Heart left ventricle (tissue), 16 donors: Measurements from ENCODE around the gene LYRM1. TPM values are rescaled to one million over a fixed set of nuclear protein-coding genes. Genes with fewer than 3 reads are reported as not detected.

Source experiments
- ATAC-seq, 4 donors: fragments of 200-7000 bp; cut with Tn5 transposase; one replicate each; pipeline ENCODE4 v1.9.1; 2020 to 2022; ENCODE audit warnings: moderate library complexity in 4 of 4, mild to moderate bottlenecking in 3 of 4, moderate number of reproducible peaks in 1 of 4
- DNase-seq, 5 donors: peaks; one replicate each; pipeline ENCODE4 v3.0.0-alpha.2; 2020
- H3K27ac ChIP-seq, 12 donors: fragments of 200-600 bp; sonication (generic) in 4 of 12; one replicate each; pipeline versions ENCODE4 v1.5.0 to v1.8.0; 2016 to 2022; ENCODE audit warnings: mild to moderate bottlenecking in 2 of 12
- H3K27me3 ChIP-seq, 9 donors: fragments of 200-600 bp; sonication (generic) in 2 of 9; one replicate each; pipeline versions ENCODE4 v1.5.1 to v1.8.0; 2016 to 2022; ENCODE audit warnings: mild to moderate bottlenecking in 3 of 9
- H3K36me3 ChIP-seq, 9 donors: fragments of 200-600 bp; sonication (generic) in 2 of 9; one replicate each; pipeline versions ENCODE4 v1.5.0 to v1.8.0; 2018 to 2022; ENCODE audit warnings: mild to moderate bottlenecking in 2 of 9
- H3K4me1 ChIP-seq, 12 donors: fragments of 200-600 bp; sonication (generic) in 4 of 12; one replicate each; pipeline versions ENCODE4 v1.5.0 to v1.8.0; 2016 to 2022; ENCODE audit warnings: mild to moderate bottlenecking in 3 of 12
- H3K4me3 ChIP-seq, 12 donors: fragments of 200-600 bp; sonication (generic) in 4 of 12; one replicate each; pipeline versions ENCODE4 v1.5.0 to v1.8.0; 2017 to 2022; ENCODE audit warnings: mild to moderate bottlenecking in 9 of 12, moderate library complexity in 4 of 12
- H3K9me3 ChIP-seq, 12 donors: fragments of 200-600 bp; sonication (generic) in 4 of 12; one replicate each; pipeline versions ENCODE4 v1.5.0 to v1.8.0; 2016 to 2022; ENCODE audit warnings: mild to moderate bottlenecking in 1 of 12
- POLR2A ChIP-seq, 2 donors: fragments of 450-650 bp; IDR thresholded peaks; one replicate each; pipeline ENCODE4 v1.6.1; 2017; ENCODE audit warnings: antibody characterized with exemption in 2 of 2, mild to moderate bottlenecking in 2 of 2, moderate library complexity in 2 of 2
- WGBS, 4 donors: extraction: QIAGEN DNeasy Blood & Tissue Kit in 2 of 4; methylation state at CpG; one replicate each; pipeline versions ENCODE4 v1.1.5 to v1.1.7; 2013 to 2018; 5-methylcytosine and 5-hydroxymethylcytosine counted together
- intact Hi-C, 10 donors: fragments of 100-400 bp; cut with DNase I; formaldehyde crosslinking; loops; one replicate each; pipeline versions ENCODE4 v1.11.1 to v1.14.2; 2022
- polyA plus RNA-seq, 2 donors: library from polyadenylated mRNA; stranded (reverse); fragments of 200-250 nt; gene quantifications; one replicate each; pipeline ENCODE4 v1.2.3, GENCODE V29; 2013
- total RNA-seq, 9 donors: library from RNA; depleted of rRNA in 2 of 9; stranded (reverse); fragments of >200 nt in 2 of 9; fragmentation: NEBNext Ultra II Directional in 3 of 9; extraction: Animal tissue kit (Norgen Biotek cat#: 25700) in 3 of 9; gene quantifications; one replicate each; pipeline versions ENCODE4 v1.1.0 to v1.2.4, GENCODE V29; 2016 to 2023
- TF ChIP-seq, protein P1 (sequence below), 12 donors: fragments of 200-600 bp; sonication (generic) in 4 of 12; IDR thresholded peaks; one replicate each; pipeline versions ENCODE4 v1.5.0 to v1.8.0; 2018 to 2022; ENCODE audit warnings: antibody characterized with exemption in 12 of 12, mild to moderate bottlenecking in 5 of 12
- donor health status: ischemic (EF 13 %, LVEDD 7.1; RV severe dilation, severe dysfunction).
- donor health status: healthy with polysubstance abuse.
- donor health status: DM: no; HTN: yes; CAD: no.
- donor health status: DM: no; HTN: no; CAD: no.
- donor health status: ischemic (EF 25% LVEDD 6.9; RV normal size, moderate dysfunction).
- donor health status: ischemic (EF 25% LVEDD 5.7; RV mildly dilated, moderate dysfunction).
- donor health status: healthy.
- donor health status: DM: yes; HTN: yes; CAD: no.
- donor health status: ischemic (EF 35%, LVEDD 5.7; RV mildly dilated, moderate dysfunction).
- donor health status: nonischemic (EF 11% LVEDD 7.7; RV severe dilation, severe dysfunction).
- donor health status: DM: yes; HTN: yes; CAD: no.
- donor health status: PGD.
- donor health status: ischemic (EF 29% LVEDD 5.4; RV normal size, mild dysfunction).
- donor health status: nonischemic (EF 23%, LVEDD 6.1; RV moderate dilation, normal function).

Gene LYRM1
- total and polyA plus RNA-seq, 11 donors, result 40.2 to 124 (median 55.9) TPM

DNA sequence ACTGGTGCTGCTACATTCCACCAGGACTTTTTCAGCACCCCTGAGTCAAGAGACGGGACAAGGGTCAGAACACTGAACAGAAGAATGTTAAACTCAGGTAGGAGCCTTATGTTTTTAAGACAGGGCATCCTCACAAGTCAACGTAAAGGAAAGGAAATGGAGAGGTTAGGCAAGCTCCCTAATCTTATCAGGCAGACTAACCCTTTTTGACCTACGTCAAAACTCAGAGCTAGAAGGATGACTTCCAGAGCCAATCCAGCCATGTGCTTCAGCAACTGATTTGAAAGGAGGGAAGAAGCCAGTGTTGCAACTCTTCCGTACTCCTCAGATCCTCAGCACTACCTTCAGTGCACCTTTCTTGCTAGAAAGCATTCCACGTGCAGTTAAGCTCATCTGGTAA lies 47.4 kb upstream of the LYRM1 start:
- intact Hi-C loops, result loop anchor here in 5 of 10 donors (5.0 to 10.0 kb wide), 6 partner anchors 46 to 442 kb away; partner anchors contain the start of genes DCUN1D3 (in 3 of the 5), LYRM1 (in 3 of the 5), ERI2 (in 1 of the 5) and LDAF1 (in 1 of the 5)
- Histone ChIP-seq H3K9me3 (no peaks in the 10 kb centered on the region), H3K27ac (peak overlapping the region in 11 of 12 donors; percentile 11 to 88 (median 74)), H3K4me1 (peaks cover 9 to 64% (median 52%) of the 10 kb centered on the region in 12 donors), H3K36me3 (peaks cover 0 to 29% (median 0%) of the 10 kb centered on the region in 9 donors), H3K27me3 (no peaks in the 10 kb centered on the region), H3K4me3 (no peak overlapping the region)
- ATAC-seq (peak in 2 of 4 donors; percentile 31 to 39), DNase-seq (no peak)
- no peak for TF ChIP-seq POLR2A (IDR thresholded peaks at IDR 0.05)
- TF ChIP-seq, protein P1, sequence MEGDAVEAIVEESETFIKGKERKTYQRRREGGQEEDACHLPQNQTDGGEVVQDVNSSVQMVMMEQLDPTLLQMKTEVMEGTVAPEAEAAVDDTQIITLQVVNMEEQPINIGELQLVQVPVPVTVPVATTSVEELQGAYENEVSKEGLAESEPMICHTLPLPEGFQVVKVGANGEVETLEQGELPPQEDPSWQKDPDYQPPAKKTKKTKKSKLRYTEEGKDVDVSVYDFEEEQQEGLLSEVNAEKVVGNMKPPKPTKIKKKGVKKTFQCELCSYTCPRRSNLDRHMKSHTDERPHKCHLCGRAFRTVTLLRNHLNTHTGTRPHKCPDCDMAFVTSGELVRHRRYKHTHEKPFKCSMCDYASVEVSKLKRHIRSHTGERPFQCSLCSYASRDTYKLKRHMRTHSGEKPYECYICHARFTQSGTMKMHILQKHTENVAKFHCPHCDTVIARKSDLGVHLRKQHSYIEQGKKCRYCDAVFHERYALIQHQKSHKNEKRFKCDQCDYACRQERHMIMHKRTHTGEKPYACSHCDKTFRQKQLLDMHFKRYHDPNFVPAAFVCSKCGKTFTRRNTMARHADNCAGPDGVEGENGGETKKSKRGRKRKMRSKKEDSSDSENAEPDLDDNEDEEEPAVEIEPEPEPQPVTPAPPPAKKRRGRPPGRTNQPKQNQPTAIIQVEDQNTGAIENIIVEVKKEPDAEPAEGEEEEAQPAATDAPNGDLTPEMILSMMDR (IDR thresholded peaks at IDR 0.05), result no peak
- WGBS, 4 donors, result 40 to 57% (median 50%) methylated on average over 5 of the region's 5 CpGs

DNA sequence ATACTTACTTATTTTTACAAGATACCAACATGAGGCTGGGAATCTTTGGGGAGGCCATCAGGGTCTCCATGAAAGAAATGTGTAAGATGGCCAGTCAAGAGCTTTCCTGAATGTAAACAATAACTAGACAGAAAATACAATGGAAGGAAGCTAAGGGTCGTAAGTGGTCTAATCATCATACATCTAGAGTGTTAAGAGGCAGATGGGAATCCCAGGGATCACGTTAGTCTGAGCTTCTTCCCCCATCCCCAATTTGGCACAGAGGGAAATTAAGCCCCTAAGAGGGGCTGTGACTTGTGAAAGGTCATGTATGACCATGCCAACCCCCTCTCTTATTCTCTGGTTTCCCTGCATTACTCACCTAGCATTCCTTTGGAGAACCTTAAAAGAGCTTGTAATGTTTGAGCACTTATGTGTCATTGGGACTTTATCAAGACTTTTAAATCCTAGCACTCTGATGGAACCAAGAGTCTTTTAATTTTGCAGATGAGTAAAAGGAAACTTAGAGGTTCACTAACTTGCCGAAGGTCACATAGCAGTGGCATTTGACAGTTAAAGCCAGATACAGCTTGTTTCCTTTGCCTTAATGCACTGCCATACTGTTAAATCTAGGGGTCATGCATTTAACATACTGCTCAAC lies 46.5 kb upstream of the LYRM1 start:
- TF ChIP-seq, protein P1 (IDR thresholded peaks at IDR 0.05), result no peak
- no peak for TF ChIP-seq POLR2A (IDR thresholded peaks at IDR 0.05)
- Histone ChIP-seq H3K4me3 (no peak overlapping the region), H3K36me3 (peaks cover 0 to 31% (median 0%) of the 10 kb centered on the region in 9 donors), H3K27me3 (no peaks in the 10 kb centered on the region), H3K9me3 (no peaks in the 10 kb centered on the region), H3K27ac (peak overlapping the region in 8 of 12 donors; percentile 4 to 86 (median 16)), H3K4me1 (peaks cover 9 to 66% (median 54%) of the 10 kb centered on the region in 12 donors)
- intact Hi-C loops, result loop anchor here in 5 of 10 donors (5.0 to 10.0 kb wide), 6 partner anchors 47 to 441 kb away; partner anchors contain the start of genes DCUN1D3 (in 3 of the 5), LYRM1 (in 3 of the 5), ERI2 (in 1 of the 5) and LDAF1 (in 1 of the 5)
- ATAC-seq, result no peak
- DNase-seq, result no peak
- 58 to 67% (median 64%) methylated on average over 3 of the region's 3 CpGs for WGBS, 4 donors

DNA sequence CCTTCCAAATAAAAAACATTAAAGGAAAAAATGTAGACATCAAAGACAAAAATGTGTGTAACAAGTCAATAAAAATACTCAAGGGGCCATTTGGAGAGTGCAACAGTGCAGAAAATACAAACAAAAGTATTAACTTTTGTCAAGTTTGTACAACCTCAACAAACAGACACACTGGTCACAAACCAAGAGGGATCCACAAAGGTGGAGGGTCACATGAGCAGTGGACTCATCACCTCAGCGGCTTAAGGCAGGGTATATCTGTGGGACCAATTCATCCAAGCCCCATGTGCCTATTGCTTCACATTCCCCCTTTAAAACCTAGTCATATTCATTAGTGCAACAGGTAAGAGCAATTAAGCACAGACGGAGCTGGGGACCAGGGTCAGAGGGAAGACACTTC lies 45.6 kb upstream of the LYRM1 start:
- WGBS, 4 donors, result 86 to 97% (median 92%) methylated on average over 2 of the region's 2 CpGs
- Histone ChIP-seq H3K4me1 (peaks cover 13 to 71% (median 58%) of the 10 kb centered on the region in 12 donors), H3K27ac (no peak overlapping the region), H3K4me3 (no peak overlapping the region), H3K9me3 (no peaks in the 10 kb centered on the region), H3K27me3 (no peaks in the 10 kb centered on the region), H3K36me3 (peaks cover 0 to 39% (median 7%) of the 10 kb centered on the region in 9 donors)
- no peak for TF ChIP-seq POLR2A (IDR thresholded peaks at IDR 0.05)
- TF ChIP-seq, protein P1 (IDR thresholded peaks at IDR 0.05), result no peak
- ATAC-seq, result no peak
- intact Hi-C loops, result loop anchor here in 5 of 10 donors (5.0 to 10.0 kb wide), 6 partner anchors 47 to 440 kb away; partner anchors contain the start of genes DCUN1D3 (in 3 of the 5), LYRM1 (in 3 of the 5), ERI2 (in 1 of the 5) and LDAF1 (in 1 of the 5)
- no peak for DNase-seq

- no peak for ATAC-seq
- no peak overlapping the region for H3K4me3 ChIP-seq
- peak overlapping the region in 2 of 12 donors; percentile 1 to 7 for H3K27ac ChIP-seq
- no peak for DNase-seq
- H3K27me3 ChIP-seq, result no peaks in the 10 kb centered on the region
- H3K4me1 ChIP-seq, result peaks cover 11 to 71% (median 49%) of the 10 kb centered on the region in 12 donors
- peaks cover 0 to 62% (median 16%) of the 10 kb centered on the region in 9 donors for H3K36me3 ChIP-seq
- intact Hi-C loops, result loop anchor here in 1 of 10 donors (10.0 kb wide), 1 partner anchor 438 kb away; no protein-coding TSS in a partner anchor
- 55 to 79% (median 62%) methylated on average over 2 of the region's 2 CpGs for WGBS, 4 donors
- no peaks in the 10 kb centered on the region for H3K9me3 ChIP-seq
- TF ChIP-seq, protein P1 (IDR thresholded peaks at IDR 0.05), result no peak
- no peak for TF ChIP-seq POLR2A (IDR thresholded peaks at IDR 0.05)
Observed at GRCh38 chr16:20857281-20857680, 43.3 kb upstream of the LYRM1 start.
